Superior temporal gyrus (tissue), 1 donor: Measurements from ENCODE around the gene PLD1.

Experiments used
- DNase-seq: peaks from one replicate; pipeline ENCODE4 v3.0.0-alpha.2; 2016; ENCODE audit errors: extremely low spot score

The PLD1 gene

GRCh38 chr3:171774521-171774920 is 35.8 kb downstream of the PLD1 start:
- DNase-seq, result peak; percentile 86

- peak; percentile 89 for DNase-seq
These were observed 37.7 kb downstream of the PLD1 start for GRCh38 chr3:171772427-171773056.

- no peak for DNase-seq
These were observed 39.3 kb downstream of the PLD1 start for GRCh38 chr3:171770689-171771620.

- DNase-seq, result no peak
These were observed 40.8 kb downstream of the PLD1 start for GRCh38 chr3:171769461-171769860.

- DNase-seq, result no peak
These were observed 41.3 kb downstream of the PLD1 start for GRCh38 chr3:171768986-171769385.

- no peak for DNase-seq
These were observed 41.9 kb downstream of the PLD1 start for GRCh38 chr3:171768281-171768900.

GRCh38 chr3:171765511-171765887 is 44.8 kb downstream of the PLD1 start:
- DNase-seq, result no peak

GRCh38 chr3:171763392-171763791 is 46.9 kb downstream of the PLD1 start:
- DNase-seq, result no peak

GRCh38 chr3:171760477-171760876 is 49.8 kb downstream of the PLD1 start:
- DNase-seq, result no peak

- no peak for DNase-seq
These were observed 52.2 kb downstream of the PLD1 start for GRCh38 chr3:171758109-171758508.

GRCh38 chr3:171757361-171758034 is 52.8 kb downstream of the PLD1 start:
- no peak for DNase-seq

- DNase-seq, result no peak
These were observed 54.6 kb downstream of the PLD1 start for GRCh38 chr3:171755656-171756055.

- no peak for DNase-seq
These were observed 55.2 kb downstream of the PLD1 start for GRCh38 chr3:171755015-171755589.

GRCh38 chr3:171753665-171754408 is 56.4 kb downstream of the PLD1 start:
- DNase-seq, result no peak

- DNase-seq, result no peak
These were observed 57.2 kb downstream of the PLD1 start for GRCh38 chr3:171753025-171753472.

- no peak for DNase-seq
These were observed 58.0 kb downstream of the PLD1 start for GRCh38 chr3:171752329-171752728.

- DNase-seq, result no peak
These were observed 61.2 kb downstream of the PLD1 start for GRCh38 chr3:171749124-171749523.

GRCh38 chr3:171748064-171748924 is 62.0 kb downstream of the PLD1 start:
- no peak for DNase-seq

- DNase-seq, result no peak
These were observed 62.9 kb downstream of the PLD1 start for GRCh38 chr3:171747223-171747920.
